ENCODE data around the gene ZBTB7A.

ZBTB7A gene

GRCh38 chr19:4066682-4067395 lies at the start of gene ZBTB7A:
ZBTB7A (minus strand) TSS chr19:4066899; CDS start chr19:4055232, 11,667 bp downstream.
- DNase-seq, result no peak

- DNase-seq, result no peak
These were observed 49.2 kb upstream of the ZBTB7A start for GRCh38 chr19:4115818-4116385.

- no peak for DNase-seq
These were observed 48.5 kb upstream of the ZBTB7A start for GRCh38 chr19:4115050-4115817.

GRCh38 chr19:4114181-4114580 lies 47.5 kb upstream of the ZBTB7A start:
- DNase-seq, result no peak

GRCh38 chr19:4113398-4114088 lies 46.8 kb upstream of the ZBTB7A start:
- DNase-seq, result no peak

GRCh38 chr19:4112367-4112766 lies 45.7 kb upstream of the ZBTB7A start:
- no peak for DNase-seq

- DNase-seq, result no peak
These were observed 42.9 kb upstream of the ZBTB7A start for GRCh38 chr19:4109626-4109945.

- DNase-seq, result no peak
These were observed 42.3 kb upstream of the ZBTB7A start for GRCh38 chr19:4108767-4109625.

- DNase-seq, result no peak
These were observed 36.4 kb upstream of the ZBTB7A start for GRCh38 chr19:4103080-4103433.

GRCh38 chr19:4102339-4103079 lies 35.8 kb upstream of the ZBTB7A start:
- no peak for DNase-seq

- no peak for DNase-seq
These were observed 34.7 kb upstream of the ZBTB7A start for GRCh38 chr19:4101496-4101770.

GRCh38 chr19:4100647-4101495 lies 34.2 kb upstream of the ZBTB7A start:
- no peak for DNase-seq

- DNase-seq, result no peak
These were observed 32.5 kb upstream of the ZBTB7A start for GRCh38 chr19:4099041-4099764.

- DNase-seq, result no peak
These were observed 31.8 kb upstream of the ZBTB7A start for GRCh38 chr19:4098493-4098892.

GRCh38 chr19:4097501-4097900 lies 30.8 kb upstream of the ZBTB7A start:
- no peak for DNase-seq

- DNase-seq, result no peak
These were observed 29.6 kb upstream of the ZBTB7A start for GRCh38 chr19:4096049-4096892.

GRCh38 chr19:4095488-4095844 lies 28.8 kb upstream of the ZBTB7A start:
- no peak for DNase-seq

GRCh38 chr19:4094761-4095487 lies 28.2 kb upstream of the ZBTB7A start:
- no peak for DNase-seq

- no peak for DNase-seq
These were observed 27.6 kb upstream of the ZBTB7A start for GRCh38 chr19:4094291-4094690.

All from NCI-H187 treated with DMSO at 0.1 percent for 48 hours (cell line).